ENCODE results near the gene ITPKC.
"Not testable (repeated sequence)": the region's sequence is repeated elsewhere in the genome, so short reads cannot be mapped to it uniquely, and the experiment has no call there.

Gene ITPKC

GRCh38 chr19:40717880-40718773 is 1.2 kb downstream of the ITPKC start:
- no peak for DNase-seq

GRCh38 chr19:40718774-40719391 is 2.0 kb downstream of the ITPKC start:
- DNase-seq = no peak

GRCh38 chr19:40719414-40719894 is 2.5 kb downstream of the ITPKC start:
- DNase-seq = no peak

- no peak for DNase-seq
These were observed 4.2 kb downstream of the ITPKC start for GRCh38 chr19:40721140-40721486.

- DNase-seq = no peak
These were observed 5.2 kb downstream of the ITPKC start for GRCh38 chr19:40721936-40722661.

GRCh38 chr19:40723661-40724254 is 6.8 kb downstream of the ITPKC start:
- no peak for DNase-seq

GRCh38 chr19:40724315-40724714 is 7.4 kb downstream of the ITPKC start:
- no peak for DNase-seq

GRCh38 chr19:40724855-40725254 is 7.9 kb downstream of the ITPKC start:
- DNase-seq = no peak

- no peak for DNase-seq
These were observed 9.4 kb downstream of the ITPKC start for GRCh38 chr19:40726279-40726678.

GRCh38 chr19:40730065-40730464 is 13.2 kb downstream of the ITPKC start:
- not testable (repeated sequence) for DNase-seq

- not testable (repeated sequence) for DNase-seq
These were observed 15.4 kb downstream of the ITPKC start for GRCh38 chr19:40732304-40732703.

GRCh38 chr19:40733149-40733548 is 16.2 kb downstream of the ITPKC start:
- DNase-seq = no peak

- DNase-seq = no peak
These were observed 18.3 kb downstream of the ITPKC start for GRCh38 chr19:40735013-40735771.

GRCh38 chr19:40736661-40737060 is 19.7 kb downstream of the ITPKC start:
- no peak for DNase-seq

GRCh38 chr19:40737102-40737644 is 20.3 kb downstream of the ITPKC start:
- no peak for DNase-seq

GRCh38 chr19:40739030-40739839 is 22.3 kb downstream of the ITPKC start:
- DNase-seq = no peak

- no peak for DNase-seq
These were observed 23.2 kb downstream of the ITPKC start for GRCh38 chr19:40739871-40740703.

- DNase-seq = no peak
These were observed 23.8 kb downstream of the ITPKC start for GRCh38 chr19:40740747-40741146.

GRCh38 chr19:40741527-40742390 is 24.8 kb downstream of the ITPKC start:
- no peak for DNase-seq

All from central memory CD4-positive, alpha-beta T cell (primary cell).